ENCODE results near the gene EXD2. TPM values are rescaled to one million over a fixed set of nuclear protein-coding genes. Genes with fewer than 3 reads are reported as not detected.
A peak's percentile ranks its signal among the peaks of the same experiment; 100 is the strongest.

The EXD2 gene
- total and polyA plus RNA-seq, 2 of the 13 experiments (the other 11 are each of a cell fraction or from before 2014, with no cell fraction given): 9.5 to 15.1 TPM

DNA sequence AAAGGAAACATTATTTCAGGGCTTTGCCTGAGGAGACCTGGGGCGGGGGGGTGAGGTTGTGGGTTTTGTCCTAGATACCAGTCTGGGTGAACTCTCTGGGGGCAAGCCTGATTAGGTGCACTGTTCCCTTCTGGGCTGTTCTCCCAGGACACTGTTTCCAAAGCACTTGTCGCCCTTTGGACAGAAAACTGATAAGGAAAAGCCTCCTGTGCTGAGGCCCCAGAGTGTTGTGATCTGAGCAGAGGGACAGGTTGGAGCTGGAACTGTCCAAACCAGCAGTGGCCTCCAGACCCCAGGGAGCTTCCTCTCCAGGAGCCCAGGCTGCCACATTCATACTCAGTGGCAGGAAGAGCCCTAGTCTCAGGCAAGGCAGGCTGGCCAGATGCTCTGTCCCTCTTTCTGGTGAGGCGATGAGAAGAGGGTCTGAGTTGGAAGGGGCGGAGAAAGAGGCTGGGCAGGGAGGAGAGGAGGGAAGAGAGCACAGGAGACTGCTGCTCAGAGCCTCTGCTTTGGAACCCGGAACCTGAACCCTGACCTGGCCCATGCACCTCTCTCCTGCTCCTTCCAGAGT, 70.5 kb downstream of the EXD2 start (continued):
- TF ChIP-seq REST (IDR thresholded peaks at IDR 0.05; ENCODE audit: borderline replicate concordance in 1 of 2, low read depth in 1 of 2, low read length in 2 of 2): peak in 1 of 2 experiments; percentile 47; a peak in 2 of 4 replicates
- no peak for TF ChIP-seq ZBTB1 (CRISPR knock-in tag; IDR thresholded peaks at IDR 0.05; ENCODE audit: borderline replicate concordance)
- peak; percentile 37; the same call in 1 of the 2 replicates for TF ChIP-seq HNF4G (IDR thresholded peaks at IDR 0.05; ENCODE audit: borderline replicate concordance, low read depth, low read length)
- TF ChIP-seq HNF4G (CRISPR knock-in tag; IDR thresholded peaks at IDR 0.05; ENCODE audit: borderline replicate concordance, low read depth): no peak
- peak; percentile 32; the same call in 1 of the 2 replicates for TF ChIP-seq SALL1 (CRISPR knock-in tag; IDR thresholded peaks at IDR 0.05)
- no peak for TF ChIP-seq MLLT10 (CRISPR knock-in tag; IDR thresholded peaks at IDR 0.05)
- TF ChIP-seq, protein P1, sequence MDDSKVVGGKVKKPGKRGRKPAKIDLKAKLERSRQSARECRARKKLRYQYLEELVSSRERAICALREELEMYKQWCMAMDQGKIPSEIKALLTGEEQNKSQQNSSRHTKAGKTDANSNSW (CRISPR knock-in tag; IDR thresholded peaks at IDR 0.05; ENCODE audit: borderline replicate concordance): no peak
- TF ChIP-seq HHEX (CRISPR knock-in tag; IDR thresholded peaks at IDR 0.05): no peak
- TF ChIP-seq ZNF891 (CRISPR knock-in tag; IDR thresholded peaks at IDR 0.05): 0 out of 2 replicates have a peak, but pooled peaks have one; percentile 12
- no peak for TF ChIP-seq PLSCR1 (CRISPR knock-in tag; IDR thresholded peaks at IDR 0.05; ENCODE audit: borderline replicate concordance)

Data from HepG2 (cell line).